IMR-90 (cell line): ENCODE data around the gene MZB1. TPM values are rescaled to one million over a fixed set of nuclear protein-coding genes. Genes with fewer than 3 reads are reported as not detected.

ENCODE experiments used
- ATAC-seq: fragments of 200-7000 bp; cut with Tn5 transposase; 2 replicates; pipeline ENCODE4 v1.9.1; 2020; ENCODE audit warnings: low read depth, mild to moderate bottlenecking, moderate library complexity
- BruUV-seq: library from RNA; stranded (reverse); fragments of 400-500 nt; replicated peaks from 2 replicates; lab custom pipeline; 2021; lab: Mats Ljungman, UMichigan
- CTCF ChIA-PET: fragments of 300-600 bp; formaldehyde crosslinking; extraction: SDS; loops from one replicate; lab custom pipeline; 2021; ENCODE audit warnings: antibody characterized with exemption; lab: Yijun Ruan, JAX
- POLR2A ChIA-PET: fragments of 300-600 bp; sonication (Branson Sonifier 250); formaldehyde crosslinking; loops from one replicate; lab custom pipeline; 2022; ENCODE audit warnings: antibody characterized with exemption; ENCODE audit not compliant: unreplicated experiment; lab: Charles Lee
- DNase-seq: peaks from one replicate; pipeline ENCODE4 v3.0.0; 2013
- H2AFZ ChIP-seq: replicated peaks from 2 replicates; pipeline ENCODE3; 2013; ENCODE audit warnings: low read length, mild to moderate bottlenecking; ENCODE audit not compliant: poor library complexity
- H2AK5ac ChIP-seq: 2 replicates; pipeline ENCODE4 v1.6.1; 2013; ENCODE audit warnings: low read depth, low read length, inconsistent platforms
- H2AK9ac ChIP-seq: replicated peaks from 2 replicates; pipeline ENCODE3; 2013; ENCODE audit warnings: mild to moderate bottlenecking, low read depth, low read length, moderate library complexity; ENCODE audit not compliant: poor library complexity
- H2BK120ac ChIP-seq: 2 replicates; pipeline ENCODE4 v1.6.1; 2013; ENCODE audit warnings: low read depth, low read length, inconsistent platforms
- H2BK15ac ChIP-seq: 3 replicates; pipeline ENCODE4 v1.6.1; 2013; ENCODE audit warnings: low read depth, low read length, inconsistent platforms
- H2BK20ac ChIP-seq: 2 replicates; pipeline ENCODE4 v1.6.1; 2013; ENCODE audit warnings: low read depth, mild to moderate bottlenecking, inconsistent platforms, low read length, moderate library complexity
- H2BK5ac ChIP-seq: 2 replicates; pipeline ENCODE4 v1.6.1; 2013; ENCODE audit warnings: mild to moderate bottlenecking, low read depth, low read length, inconsistent platforms; ENCODE audit not compliant: poor library complexity, severe bottlenecking
- H3K14ac ChIP-seq: replicated peaks from 2 replicates; pipeline ENCODE4 v1.6.1; 2013; ENCODE audit warnings: low read depth, low read length, inconsistent platforms
- H3K18ac ChIP-seq: 2 replicates; pipeline ENCODE4 v1.6.1; 2013; ENCODE audit warnings: low read depth, low read length, control low read depth
- H3K23ac ChIP-seq: 2 replicates; pipeline ENCODE4 v1.6.1; 2013; ENCODE audit warnings: low read depth, low read length, inconsistent platforms
- H3K27ac ChIP-seq: 2 replicates; pipeline ENCODE4 v1.5.1; 2013; ENCODE audit warnings: mild to moderate bottlenecking, control low read depth, low read length; ENCODE audit not compliant: insufficient read depth
- H3K27me3 ChIP-seq: 2 replicates; pipeline ENCODE4 v1.6.1; 2013; ENCODE audit warnings: low read length; ENCODE audit not compliant: control insufficient read depth, insufficient read depth
- H3K36me3 ChIP-seq: 2 replicates; pipeline ENCODE4 v1.6.1; 2013; ENCODE audit warnings: low read length, mixed read lengths; ENCODE audit not compliant: control insufficient read depth, insufficient read depth
- H3K4ac ChIP-seq: 2 replicates; pipeline ENCODE4 v1.6.1; 2013; ENCODE audit warnings: low read depth, low read length, inconsistent platforms
- H3K4me1 ChIP-seq: 2 replicates; pipeline ENCODE4 v1.6.1; 2013; ENCODE audit warnings: low read length, mixed read lengths; ENCODE audit not compliant: control insufficient read depth, insufficient read depth
- H3K4me2 ChIP-seq: 2 replicates; pipeline ENCODE4 v1.6.1; 2013; ENCODE audit warnings: low read depth, mild to moderate bottlenecking, control low read depth, low read length, moderate library complexity
- H3K4me3 ChIP-seq: 2 replicates; pipeline ENCODE4 v1.5.1; 2013; ENCODE audit warnings: low read depth, mild to moderate bottlenecking, control low read depth, low read length, moderate library complexity; ENCODE audit not compliant: insufficient read depth
- H3K56ac ChIP-seq: 2 replicates; pipeline ENCODE4 v1.6.1; 2013; ENCODE audit warnings: low read length, inconsistent platforms; ENCODE audit not compliant: insufficient read depth; ENCODE audit errors: extremely low read depth
- H3K79me1 ChIP-seq, 2 experiments: 2 replicates each; pipeline ENCODE4 v1.6.1; 2013; ENCODE audit warnings: low read length in 2 of 2, inconsistent platforms in 1 of 2, low read depth in 1 of 2
- H3K9ac ChIP-seq: 2 replicates; pipeline ENCODE4 v1.6.1; 2013; ENCODE audit warnings: low read depth, low read length, control low read depth
- H3K9me1 ChIP-seq: 2 replicates; pipeline ENCODE4 v1.6.1; 2013; ENCODE audit warnings: low read length, inconsistent platforms; ENCODE audit not compliant: insufficient read depth
- H3K9me3 ChIP-seq: 2 replicates; pipeline ENCODE4 v1.6.1; 2013; ENCODE audit warnings: low read length; ENCODE audit not compliant: control insufficient read depth, insufficient read depth
- H4K20me1 ChIP-seq: 2 replicates; pipeline ENCODE4 v1.6.1; 2013; ENCODE audit warnings: low read length, inconsistent platforms; ENCODE audit not compliant: insufficient read depth
- H4K5ac ChIP-seq: 2 replicates; pipeline ENCODE4 v1.6.1; 2013; ENCODE audit warnings: mild to moderate bottlenecking, low read depth, low read length, control low read depth
- H4K8ac ChIP-seq, 2 experiments: 2 replicates each; pipeline ENCODE4 v1.6.1; 2013; ENCODE audit warnings: low read depth in 2 of 2, low read length in 2 of 2, control low read depth in 1 of 2, inconsistent platforms in 1 of 2
- H4K91ac ChIP-seq: 2 replicates; pipeline ENCODE4 v1.6.1; 2013; ENCODE audit warnings: low read depth, low read length, inconsistent platforms; ENCODE audit not compliant: insufficient read depth
- BHLHE40 ChIP-seq: fragments of 150-350 bp; IDR thresholded peaks from 2 replicates; pipeline ENCODE4 v1.6.1; 2016; ENCODE audit warnings: mild to moderate bottlenecking, low read depth, low read length
- CEBPB ChIP-seq: IDR thresholded peaks from 2 replicates; pipeline ENCODE4 v1.6.1; 2012; ENCODE audit warnings: low read depth, low read length, improper control_type of control experiment
- CTCF ChIP-seq: conservative IDR thresholded peaks from 2 replicates; pipeline ENCODE4 v1.5.1; 2012; ENCODE audit warnings: mild to moderate bottlenecking, low read depth, low read length, improper control_type of control experiment
- MAFK ChIP-seq: IDR thresholded peaks from 2 replicates; pipeline ENCODE4 v1.6.1; 2012; ENCODE audit warnings: low read depth, low read length, improper control_type of control experiment
- POLR2A ChIP-seq: IDR thresholded peaks from 2 replicates; pipeline ENCODE4 v1.6.1; 2012; ENCODE audit warnings: mild to moderate bottlenecking, low read depth, low read length
- RFX5 ChIP-seq: IDR thresholded peaks from 2 replicates; pipeline ENCODE4 v1.8.0; 2012; ENCODE audit warnings: low read depth, mild to moderate bottlenecking, low read length, moderate library complexity
- WGBS, 2 experiments: methylation state at CpG; one replicate each; pipeline versions ENCODE4 v1.1.5 to v1.1.7; 2013; ENCODE audit warnings: missing lambda C conversion rate in 2 of 2; ENCODE audit not compliant: insufficient read length in 1 of 2; ENCODE audit errors: extremely low coverage in 2 of 2; 5-methylcytosine and 5-hydroxymethylcytosine counted together
- dilution Hi-C: fragments of 300-500 bp; cut with HindIII; formaldehyde crosslinking; loops from one replicate; pipeline ENCODE4 v1.14.3; 2018; ENCODE audit warnings: low sequenced_read_pairs; ENCODE audit not compliant: unreplicated experiment
- in situ Hi-C: fragments of 300-500 bp; cut with MboI; formaldehyde crosslinking; loops from 3 replicates; pipeline ENCODE4 v1.14.3; 2019; ENCODE audit warnings: low sequenced_read_pairs, inconsistent platforms, mixed read lengths
- intact Hi-C: fragments of 100-400 bp; cut with micrococcal nuclease; formaldehyde crosslinking; loops from 2 replicates; pipeline ENCODE4 v1.10.0; 2022
- polyA plus RNA-seq, 3 experiments: library from polyadenylated mRNA; depleted of rRNA; stranded (reverse); fragments of >200 nt; gene quantifications; 2 replicates each; pipeline ENCODE4 v1.2.3, GENCODE V29; 2012; ENCODE audit warnings: low replicate concordance in 1 of 3
- total RNA-seq: library from RNA; depleted of rRNA; stranded (reverse); fragments of >200 nt; gene quantifications from 2 replicates; pipeline ENCODE4 v1.2.3, GENCODE V29; 2012

The MZB1 gene
- total and polyA plus RNA-seq, 2 of the 4 experiments (the other 2 are of a cell fraction) = not detected

- H3K27ac ChIP-seq = no peak within 1 kb of the TSS
- H3K36me3 ChIP-seq = no peaks in the 10 kb centered on the region
- 20% methylated on average over 54 of the region's 76 CpGs; no CpG with 5 or more reads in 1 of the 2 experiments for WGBS, 2 experiments
- no peak within 1 kb of the TSS for H3K4ac ChIP-seq
- H4K8ac ChIP-seq = no peak within 1 kb of the TSS; a peak in 1 of 4 replicates
- no peak within 1 kb of the TSS for H2BK120ac ChIP-seq
- no peak within 1 kb of the TSS for H2BK15ac ChIP-seq
- in situ Hi-C loops (no loop called here), dilution Hi-C loops (no loop called here), intact Hi-C loops (no loop called here)
- no peaks in the 10 kb centered on the region for H3K9me1 ChIP-seq
- H3K56ac ChIP-seq = no peak within 1 kb of the TSS
- peak; percentile 15; the same call in 1 of the 2 replicates for ATAC-seq
- no peaks in the 10 kb centered on the region for H4K20me1 ChIP-seq
- no peak within 1 kb of the TSS for H2BK20ac ChIP-seq
- no peak within 1 kb of the TSS for H3K18ac ChIP-seq
- peak within 1 kb of the TSS; percentile 65 for H2AK9ac ChIP-seq
- no peak for DNase-seq
- H4K5ac ChIP-seq = no peak within 1 kb of the TSS
- H2AFZ ChIP-seq = peak within 1 kb of the TSS; percentile 83
- POLR2A ChIA-PET = no interaction called here
- no TSS peak for BruUV-seq
- no peak within 1 kb of the TSS for H3K23ac ChIP-seq
- peak within 1 kb of the TSS; percentile 24 for H3K4me3 ChIP-seq
- no peak within 1 kb of the TSS for H3K14ac ChIP-seq
- peaks cover 28% of the 10 kb centered on the region for H3K27me3 ChIP-seq
- no peak within 1 kb of the TSS for H4K91ac ChIP-seq
- peaks cover 16% of the 10 kb centered on the region; the same call in 1 of the 2 replicates for H3K9me3 ChIP-seq
- H2BK5ac ChIP-seq = no peak within 1 kb of the TSS
- H3K9ac ChIP-seq = no peak within 1 kb of the TSS
- H3K4me1 ChIP-seq = peaks cover 3% of the 10 kb centered on the region; the same call in 1 of the 2 replicates
- H3K4me2 ChIP-seq = no peak within 1 kb of the TSS
- TF ChIP-seq CTCF (no peak), BHLHE40 (no peak), CEBPB (no peak), MAFK (no peak), POLR2A (no peak), RFX5 (no peak)
- no peaks in the 10 kb centered on the region for H3K79me1 ChIP-seq
- no peak within 1 kb of the TSS for H2AK5ac ChIP-seq
- CTCF ChIA-PET = no interaction called here
Observed at GRCh38 chr5:139394654-139395566, 5.2 kb upstream of the MZB1 start, which contains the start of gene PROB1. PROB1 (minus strand) TSS chr5:139395104; CDS start chr5:139395081, 23 bp downstream.
